HG03060 (cell line): Measurements from ENCODE around the gene ZNF638.
"Not testable (repeated sequence)": the region's sequence is repeated elsewhere in the genome, so short reads cannot be mapped to it uniquely, and the experiment has no call there.

Source experiments
- ATAC-seq: cut with Tn5 transposase; IDR thresholded peaks from one replicate; pipeline ENCODE4 v1.9.1; 2021; ENCODE audit warnings: low read depth, moderate number of reproducible peaks; ENCODE audit not compliant: unreplicated experiment

Gene ZNF638

DNA sequence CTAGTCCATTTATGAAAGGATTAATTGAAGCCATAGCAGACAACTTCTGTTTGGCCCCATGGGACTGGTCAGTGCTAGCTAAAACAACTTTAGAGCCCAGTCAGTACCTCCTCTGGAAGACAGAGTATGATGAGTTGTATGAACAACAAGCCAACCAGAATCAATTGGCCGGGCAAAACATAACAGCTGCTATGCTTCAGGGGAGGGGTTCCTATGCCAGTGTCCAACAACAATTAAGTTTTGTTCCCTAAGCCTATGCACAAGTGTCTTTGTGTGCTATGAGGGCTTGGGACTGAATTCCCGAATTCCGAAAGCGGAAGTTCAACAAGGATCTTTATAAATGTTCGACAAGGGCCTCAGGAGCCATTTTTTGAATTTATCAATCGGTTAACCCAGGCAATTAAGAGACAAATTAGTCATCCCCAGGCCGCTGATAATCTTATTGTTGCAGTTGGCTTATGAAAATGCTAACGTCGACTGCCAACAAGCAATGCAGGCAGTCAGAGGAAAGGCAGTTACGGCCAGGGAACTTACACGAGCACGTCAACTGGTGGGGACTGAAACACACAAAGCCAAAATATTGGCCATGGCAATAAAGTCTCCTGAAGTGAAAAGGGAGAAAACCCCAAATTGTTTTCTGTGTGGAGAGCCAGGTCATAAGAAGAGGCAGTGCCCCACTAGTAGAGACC is 57.9 kb downstream of the ZNF638 start:
- no peak for ATAC-seq

DNA sequence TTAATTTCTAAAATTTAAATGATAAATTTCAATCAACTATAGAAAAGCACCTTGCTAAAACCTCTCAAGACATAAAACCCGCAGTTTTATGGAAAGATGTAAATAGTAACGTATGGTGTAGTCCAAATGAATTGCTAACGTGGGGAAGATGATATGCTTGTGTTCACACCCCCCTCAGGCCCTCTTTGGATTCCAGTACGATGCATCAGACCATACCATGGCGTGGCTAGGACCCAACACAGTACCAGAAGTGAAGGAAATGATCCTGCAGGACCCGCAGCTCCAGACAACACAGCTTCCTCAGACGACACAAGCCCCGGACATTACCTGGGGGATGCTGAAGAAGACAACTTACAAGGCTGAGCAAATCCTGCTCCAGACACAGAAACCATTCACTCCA is 61.6 kb downstream of the ZNF638 start:
- ATAC-seq = no peak

DNA sequence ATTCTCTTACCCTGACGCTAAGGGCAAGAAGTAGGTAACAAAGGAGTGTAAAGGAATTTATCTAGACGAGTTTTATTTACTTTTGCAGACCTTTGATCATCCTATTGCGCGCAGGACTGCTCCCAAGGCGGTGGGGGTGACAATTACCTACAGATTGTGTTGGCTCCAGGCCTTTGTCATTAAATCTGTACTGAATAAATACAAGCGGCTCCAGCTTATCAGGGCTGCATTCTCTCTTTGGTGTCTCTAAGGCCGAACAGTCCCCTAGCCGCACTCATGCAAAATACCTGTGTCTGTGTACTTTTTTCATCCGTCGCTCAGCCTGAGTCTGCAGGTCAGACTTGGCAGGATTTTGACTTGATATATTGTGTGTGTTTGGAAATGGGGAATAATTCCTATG is 63.9 kb downstream of the ZNF638 start:
- no peak for ATAC-seq

DNA sequence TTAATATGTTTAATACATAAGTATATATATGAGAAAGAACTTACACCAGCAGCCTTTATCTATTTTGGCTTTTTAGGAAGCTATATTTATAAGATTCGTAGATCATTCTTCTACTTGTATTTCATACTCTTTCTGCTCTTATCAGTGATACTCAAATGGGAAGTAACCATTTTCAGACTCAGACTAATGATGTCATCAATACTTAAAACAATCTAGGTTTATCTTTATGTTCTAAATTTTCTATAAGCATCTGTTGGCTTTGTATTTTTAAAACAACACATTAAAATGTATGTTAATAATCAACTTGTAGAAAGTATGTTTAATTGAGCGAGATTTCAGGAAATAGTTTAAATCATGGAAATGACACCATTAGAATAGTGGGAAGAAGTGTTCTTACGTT is 70.8 kb downstream of the ZNF638 start:
- no peak for ATAC-seq

DNA sequence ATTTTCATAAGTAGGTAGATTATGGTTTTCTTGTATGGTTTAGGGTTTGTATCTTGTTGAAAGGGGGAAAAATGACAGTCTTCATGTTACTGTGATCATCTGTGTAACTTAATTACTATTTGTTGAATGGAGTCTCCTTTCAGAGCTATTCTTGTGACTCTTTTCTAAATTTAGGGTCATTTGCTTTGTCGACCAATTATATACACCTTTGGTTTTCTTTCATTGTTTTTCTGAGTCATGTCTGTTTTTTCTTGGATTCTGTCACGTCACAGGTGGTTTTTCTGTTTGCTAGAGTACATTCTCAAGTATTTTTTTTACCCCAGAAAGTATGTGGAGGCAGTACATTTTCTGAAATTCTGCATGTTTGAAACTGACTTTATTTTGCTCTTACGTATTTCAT is 78.0 kb downstream of the ZNF638 start:
- no peak for ATAC-seq

DNA sequence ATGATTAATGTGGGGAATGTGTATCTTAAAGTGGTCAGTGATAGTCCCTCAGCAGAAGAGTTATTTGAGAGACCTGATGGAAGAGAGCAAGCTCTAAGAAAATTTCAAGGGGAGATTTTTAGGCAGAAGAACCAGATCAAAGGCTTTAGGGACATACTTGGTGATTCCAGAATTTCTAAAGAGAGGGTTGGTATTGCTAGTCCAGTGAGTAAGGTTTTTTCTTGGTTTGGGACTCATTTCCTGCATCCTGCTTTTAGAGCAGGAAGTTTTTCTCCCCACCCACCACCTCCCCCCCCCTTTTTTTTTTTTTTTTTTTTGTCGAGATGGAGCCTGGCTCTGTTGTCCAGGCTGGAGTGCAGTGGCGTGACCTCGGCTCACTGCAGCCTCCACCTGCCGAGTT is 79.1 kb downstream of the ZNF638 start:
- ATAC-seq = no peak

DNA sequence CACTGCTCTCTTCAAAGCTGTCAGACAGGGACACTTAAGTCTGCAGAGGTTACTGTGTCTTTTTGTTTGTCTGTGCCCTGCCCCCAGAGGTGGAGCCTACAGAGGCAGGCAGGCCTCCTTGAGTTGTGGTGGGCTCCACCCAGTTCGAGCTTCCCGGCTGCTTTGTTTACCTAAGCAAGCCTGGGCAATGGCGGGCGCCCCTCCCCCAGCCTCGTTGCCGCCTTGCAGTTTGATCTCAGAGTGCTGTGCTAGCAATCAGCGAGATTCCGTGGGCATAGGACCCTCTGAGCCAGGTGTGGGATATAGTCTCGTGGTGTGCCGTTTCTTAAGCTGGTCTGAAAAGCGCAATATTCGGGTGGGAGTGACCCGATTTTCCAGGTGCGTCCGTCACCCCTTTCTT is 85.3 kb downstream of the ZNF638 start:
- not testable (repeated sequence) for ATAC-seq

DNA sequence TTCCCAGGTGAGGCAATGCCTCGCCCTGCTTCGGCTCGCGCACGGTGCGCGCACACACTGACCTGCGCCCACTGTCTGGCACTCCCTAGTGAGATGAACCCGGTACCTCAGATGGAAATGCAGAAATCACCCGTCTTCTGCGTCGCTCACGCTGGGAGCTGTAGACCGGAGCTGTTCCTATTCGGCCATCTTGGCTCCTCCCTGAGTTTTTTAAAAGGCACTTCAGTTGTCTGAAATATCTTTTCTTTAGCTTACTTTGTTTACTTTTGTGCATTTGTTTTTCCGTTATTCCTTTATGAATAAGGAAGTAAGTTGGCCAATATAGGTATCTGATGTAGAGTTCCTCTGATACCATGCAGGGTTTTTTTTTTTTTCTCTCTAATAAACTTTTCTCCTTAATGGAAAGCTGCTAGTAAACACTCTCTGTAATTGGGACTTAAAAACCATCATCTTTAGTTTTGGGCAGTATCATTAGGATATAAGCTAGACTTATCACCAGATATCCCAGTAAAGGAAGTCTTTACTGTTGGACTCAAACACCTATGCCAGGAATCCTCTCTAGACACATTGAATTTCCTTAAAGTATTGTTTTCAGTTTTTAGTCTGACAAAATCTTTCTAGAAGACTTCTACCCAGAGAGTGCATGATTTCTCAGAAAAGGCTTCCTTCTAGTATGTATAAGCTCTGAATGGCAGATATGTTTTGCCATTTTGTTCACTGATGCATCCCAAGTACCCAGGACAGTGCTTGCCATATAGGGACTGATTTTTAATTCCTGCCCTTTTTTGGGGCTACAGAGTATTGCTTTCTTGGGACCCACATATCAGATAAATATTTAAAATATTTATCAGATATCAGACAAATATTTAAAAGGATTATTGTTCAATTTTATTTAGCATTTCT is 86.0 kb downstream of the ZNF638 start:
- ATAC-seq = no peak

DNA sequence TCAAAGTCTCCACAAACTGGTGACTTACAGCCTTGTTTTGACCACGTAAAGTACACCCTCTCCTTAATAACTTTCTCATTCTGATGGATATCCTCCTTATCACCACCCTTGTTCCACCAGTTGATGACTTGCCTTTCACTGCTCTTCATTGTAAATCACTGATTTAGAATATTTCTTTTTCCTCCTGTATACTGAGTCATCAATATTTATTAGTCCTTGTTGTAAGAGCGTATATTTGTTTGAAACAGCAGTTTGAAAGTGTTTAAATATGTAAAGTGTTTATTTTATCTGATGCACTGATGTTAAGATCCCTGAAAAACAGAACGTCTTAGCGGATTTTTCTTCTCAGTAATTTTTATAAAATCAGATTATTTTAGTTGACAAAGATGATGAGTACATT is 87.6 kb downstream of the ZNF638 start:
- ATAC-seq = no peak

DNA sequence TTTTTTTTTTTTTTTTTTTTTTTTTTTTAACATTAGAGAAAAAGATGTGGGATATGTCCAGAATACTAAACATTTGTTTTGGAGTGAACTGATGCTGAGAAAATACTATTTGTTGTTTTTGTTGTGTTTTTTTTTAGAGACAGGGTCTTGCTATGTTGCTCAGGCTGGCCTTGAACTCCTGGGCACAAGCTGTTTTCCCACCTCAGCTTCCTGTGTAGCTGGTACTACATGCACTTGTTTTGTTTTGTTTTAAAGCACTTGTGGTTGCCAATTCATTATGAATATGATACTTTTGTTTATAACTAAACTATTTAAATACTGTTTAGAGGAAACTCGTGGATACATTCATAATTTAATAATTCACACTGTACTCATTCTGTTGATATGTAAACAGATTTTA is 88.4 kb downstream of the ZNF638 start:
- no peak for ATAC-seq

DNA sequence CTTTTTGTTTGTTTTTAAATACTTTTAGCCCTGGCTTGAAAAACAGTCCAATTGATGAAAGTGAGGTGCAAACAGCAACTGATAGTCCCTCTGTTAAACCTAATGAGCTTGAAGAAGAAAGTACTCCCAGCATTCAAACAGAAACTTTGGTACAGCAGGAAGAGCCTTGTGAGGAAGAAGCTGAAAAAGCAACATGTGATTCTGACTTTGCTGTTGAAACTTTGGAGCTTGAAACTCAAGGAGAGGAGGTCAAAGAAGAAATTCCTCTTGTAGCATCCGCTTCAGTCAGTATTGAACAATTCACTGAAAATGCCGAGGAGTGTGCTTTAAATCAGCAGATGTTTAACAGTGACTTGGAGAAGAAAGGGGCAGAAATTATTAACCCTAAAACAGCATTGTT is 91.2 kb downstream of the ZNF638 start:
- no peak for ATAC-seq

DNA sequence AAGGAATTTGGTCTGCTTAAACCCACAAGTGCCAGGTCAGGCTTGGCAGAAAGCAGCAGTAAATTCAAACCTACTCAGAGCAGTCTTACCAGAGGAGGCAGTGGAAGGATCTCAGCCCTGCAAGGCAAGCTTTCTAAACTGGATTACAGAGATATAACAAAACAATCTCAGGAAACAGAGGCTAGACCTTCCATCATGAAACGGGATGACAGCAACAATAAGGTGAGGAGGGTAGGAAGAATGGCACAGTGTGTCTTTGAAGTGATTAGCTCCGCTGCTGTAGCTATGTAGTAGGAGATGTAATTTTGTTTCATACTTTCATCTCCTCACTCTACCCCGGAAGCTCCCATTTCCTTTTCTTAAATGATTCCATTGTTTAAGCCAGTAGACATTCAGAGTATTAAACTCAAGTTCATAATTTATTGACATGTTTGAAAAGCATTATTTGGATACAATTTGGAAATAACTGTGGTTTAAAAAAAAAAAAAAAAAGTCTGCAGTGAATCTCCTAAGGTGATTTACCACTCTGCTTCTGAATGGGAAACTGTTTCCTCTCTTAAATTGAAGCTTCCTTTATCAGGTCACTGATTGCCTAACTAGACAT is 92.3 kb downstream of the ZNF638 start:
- ATAC-seq = no peak

DNA sequence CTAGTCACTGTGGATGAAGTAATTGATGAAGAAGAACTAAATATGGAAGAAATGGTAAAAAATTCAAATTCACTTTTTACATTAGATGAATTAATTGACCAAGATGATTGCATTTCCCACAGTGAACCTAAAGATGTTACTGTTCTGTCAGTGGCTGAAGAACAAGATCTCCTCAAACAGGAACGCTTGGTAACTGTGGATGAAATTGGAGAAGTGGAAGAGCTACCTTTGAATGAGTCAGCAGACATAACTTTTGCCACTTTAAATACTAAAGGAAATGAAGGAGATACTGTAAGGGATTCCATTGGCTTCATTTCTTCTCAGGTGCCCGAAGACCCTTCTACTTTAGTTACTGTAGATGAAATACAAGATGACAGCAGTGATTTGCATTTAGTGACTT is 95.1 kb downstream of the ZNF638 start:
- ATAC-seq = no peak

DNA sequence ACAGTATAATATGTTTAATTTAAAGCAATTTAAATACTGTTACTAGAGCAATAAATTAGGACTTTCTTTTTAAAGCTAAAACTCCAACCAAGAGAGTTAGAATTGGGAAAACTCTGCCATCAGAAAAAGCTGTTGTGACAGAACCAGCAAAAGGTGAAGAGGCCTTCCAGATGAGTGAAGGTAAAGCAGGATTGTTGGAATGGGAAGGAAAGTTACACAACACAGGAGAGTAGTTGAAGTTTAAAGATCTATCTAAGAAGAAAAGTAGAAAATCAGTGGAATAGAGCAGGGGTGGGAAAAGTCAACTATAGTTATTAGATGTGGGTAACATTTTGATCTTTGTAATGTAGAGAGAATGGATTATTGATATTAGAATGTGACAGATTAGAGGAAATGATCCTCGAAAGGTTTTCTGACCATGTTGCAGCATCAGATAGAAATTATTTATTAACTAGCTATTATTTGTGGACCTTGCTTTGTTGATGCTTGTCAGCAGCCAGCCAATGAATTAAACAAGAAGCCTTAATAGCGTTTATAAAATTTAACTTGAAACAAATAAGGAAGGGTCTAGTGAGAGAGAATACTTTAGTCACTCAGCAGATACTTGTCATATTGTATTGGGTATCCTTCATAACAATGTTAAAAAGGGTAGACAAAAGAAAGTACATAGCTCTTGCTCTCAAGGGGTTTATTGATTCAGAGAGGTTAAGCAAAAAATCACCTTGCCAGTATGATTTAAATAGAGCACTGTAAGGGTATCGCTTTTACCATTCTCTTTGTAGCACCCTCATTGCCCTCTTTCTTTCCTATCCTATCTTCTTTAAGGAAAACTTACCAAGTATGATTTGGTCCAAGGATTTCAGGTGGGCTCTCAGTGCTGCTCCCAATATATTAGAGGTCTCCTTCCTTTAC is 97.1 kb downstream of the ZNF638 start:
- no peak for ATAC-seq

DNA sequence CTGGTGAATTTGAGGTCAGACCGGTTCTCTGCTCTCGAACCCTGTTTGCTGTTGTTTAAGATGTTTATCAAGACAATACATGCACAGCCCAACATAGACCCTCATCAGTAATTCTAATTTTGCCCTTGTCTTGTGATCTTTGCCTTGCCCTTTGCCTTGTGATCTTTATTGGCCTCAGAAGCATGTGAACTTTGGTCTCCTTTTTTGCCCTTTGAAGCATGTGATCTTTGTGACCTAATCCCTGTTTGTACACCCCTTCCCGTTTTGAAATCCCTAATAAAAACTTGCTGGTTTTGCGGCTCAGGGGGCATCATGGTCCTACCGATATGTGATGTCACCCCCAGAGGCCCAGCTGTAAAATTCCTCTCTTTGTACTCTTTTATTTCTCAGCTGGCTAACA is 113.6 kb downstream of the ZNF638 start:
- ATAC-seq = not testable (repeated sequence)

DNA sequence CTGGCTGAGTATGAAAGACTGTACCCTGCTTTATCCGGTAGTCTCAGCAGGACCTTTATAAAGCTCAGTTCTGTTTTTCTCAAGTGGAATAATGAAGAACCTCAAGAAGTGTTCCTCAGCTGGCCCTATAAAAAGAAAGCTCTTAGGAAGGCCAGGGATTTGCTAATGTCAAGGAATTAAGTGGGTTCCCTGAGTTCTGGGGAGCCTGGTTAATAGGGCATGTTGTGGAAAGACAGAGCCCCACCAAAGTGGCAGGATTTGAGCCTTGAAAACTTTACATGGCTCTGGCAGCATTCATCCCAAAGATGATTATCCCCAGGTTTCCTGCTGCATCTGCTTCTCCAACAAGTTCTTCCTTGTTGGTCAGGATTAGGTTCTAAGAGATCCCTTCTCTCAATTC is 114.9 kb downstream of the ZNF638 start:
- ATAC-seq = no peak

DNA sequence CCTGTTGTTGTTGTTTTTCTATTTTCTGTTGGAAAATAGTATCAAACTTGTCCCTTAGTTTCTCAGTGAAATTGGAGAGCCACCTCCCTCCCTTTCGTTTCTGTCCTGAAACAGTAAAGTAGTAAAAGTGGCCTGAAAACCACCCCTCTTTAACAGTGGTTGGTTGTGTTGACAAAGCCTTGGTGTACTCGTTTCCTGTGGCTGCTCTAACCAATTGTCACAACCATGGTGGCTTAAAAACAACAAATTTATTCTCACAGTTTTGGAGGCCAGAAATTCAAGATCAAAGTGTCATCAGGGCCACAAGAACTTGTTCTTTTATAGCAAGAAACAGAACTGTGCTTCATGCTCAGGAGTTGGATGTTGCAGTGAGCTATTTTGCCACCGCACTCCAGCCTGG is 117.8 kb downstream of the ZNF638 start:
- ATAC-seq = no peak

DNA sequence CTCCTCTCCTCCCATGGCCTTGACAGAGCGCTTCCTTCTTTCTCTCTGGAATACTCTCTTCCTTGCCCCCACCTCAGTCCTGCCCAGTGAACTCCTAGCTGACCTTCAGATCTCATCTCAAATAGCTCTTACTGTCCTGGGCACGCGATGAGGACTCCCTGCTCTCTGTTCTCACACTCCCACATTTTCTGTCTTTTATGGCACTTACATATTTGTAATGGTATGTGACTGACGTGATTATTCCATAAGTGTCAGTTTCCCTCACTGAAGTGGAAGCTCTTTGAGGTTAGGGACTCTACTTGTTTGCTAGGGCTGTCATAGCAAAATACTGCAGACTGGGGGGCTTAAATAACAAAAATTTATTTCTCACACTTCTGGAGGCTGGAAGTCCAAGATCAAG is 120.1 kb downstream of the ZNF638 start:
- ATAC-seq = no peak

DNA sequence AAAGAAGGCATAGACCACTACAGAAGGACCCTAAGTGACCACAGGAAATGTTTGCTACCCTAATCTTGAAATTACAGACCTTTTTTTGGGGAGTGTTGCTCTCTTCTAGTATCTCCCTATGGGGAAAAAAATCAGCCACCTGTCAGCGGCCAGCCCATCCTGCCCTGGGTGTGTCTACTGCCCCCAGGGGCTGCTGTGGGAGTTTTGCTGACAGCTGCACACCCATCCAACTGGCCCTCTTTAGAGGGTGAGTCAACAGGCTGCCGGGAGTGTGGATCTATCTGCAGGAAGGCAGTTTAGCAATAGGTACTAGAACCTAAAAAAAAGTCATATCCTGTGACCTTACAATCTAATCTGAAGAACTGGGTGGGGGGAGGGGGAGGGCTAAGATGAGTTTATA is 121.0 kb downstream of the ZNF638 start:
- no peak for ATAC-seq

DNA sequence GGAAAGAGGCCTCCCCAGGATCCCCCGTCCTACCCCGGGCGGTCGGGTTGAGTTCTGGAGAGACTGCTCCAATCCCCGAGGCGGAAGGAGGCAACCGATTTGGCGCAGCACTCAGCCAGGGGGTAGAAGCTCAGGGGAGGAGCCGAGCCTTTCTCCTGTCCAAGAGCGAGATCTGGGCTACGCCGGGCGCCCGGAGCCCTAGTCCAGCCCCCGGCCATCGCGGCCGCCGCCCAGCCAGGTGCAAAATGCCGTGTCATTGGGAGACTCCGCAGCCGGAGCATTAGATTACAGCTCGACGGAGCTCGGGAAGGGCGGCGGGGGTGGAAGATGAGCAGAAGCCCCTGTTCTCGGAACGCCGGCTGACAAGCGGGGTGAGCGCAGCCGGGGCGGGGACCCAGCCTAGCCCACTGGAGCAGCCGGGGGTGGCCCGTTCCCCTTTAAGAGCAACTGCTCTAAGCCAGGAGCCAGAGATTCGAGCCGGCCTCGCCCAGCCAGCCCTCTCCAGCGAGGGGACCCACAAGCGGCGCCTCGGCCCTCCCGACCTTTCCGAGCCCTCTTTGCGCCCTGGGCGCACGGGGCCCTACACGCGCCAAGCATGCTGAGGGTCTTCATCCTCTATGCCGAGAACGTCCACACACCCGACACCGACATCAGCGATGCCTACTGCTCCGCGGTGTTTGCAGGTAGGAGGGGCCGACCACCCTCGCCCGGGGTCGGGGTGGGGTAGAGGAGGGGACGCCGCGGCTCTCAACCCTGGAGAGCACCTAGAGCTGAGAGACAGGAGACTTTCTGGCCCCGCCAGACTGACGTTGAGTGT is 122.0 kb downstream of the ZNF638 start, which contains the start of gene DYSF:
Gene DYSF, plus strand, starts transcription at position 158 of the 817 bp plus-strand sequence.
- ATAC-seq = no peak
